H1 (cell line): ENCODE results near the gene PIGL. TPM values are rescaled to one million over a fixed set of nuclear protein-coding genes. Genes with fewer than 3 reads are reported as not detected.

Experiments
- CTCF ChIA-PET: fragments of 300-600 bp; sonication (Branson Sonifier 250); formaldehyde crosslinking; loops from one replicate; lab custom pipeline; 2021; ENCODE audit not compliant: partially characterized antibody; lab: Charles Lee
- POLR2A ChIA-PET: fragments of 300-600 bp; sonication (Branson Sonifier 250); formaldehyde crosslinking; loops from one replicate; lab custom pipeline; 2021; ENCODE audit warnings: inconsistent platforms; ENCODE audit not compliant: partially characterized antibody; lab: Charles Lee
- DNase-seq, 2 experiments: peaks; one replicate each; pipeline versions ENCODE4 v3.0.0 to v3.0.0-alpha.2; 2010 to 2022; ENCODE audit warnings: low spot score in 2 of 2, low read depth in 1 of 2, mixed read lengths in 1 of 2
- FAIRE-seq: peaks from 2 replicates; lab custom pipeline; 2011; peaks lifted over from hg19 to GRCh38; lab: Jason Lieb, UNC
- H2AFZ ChIP-seq: 2 replicates; pipeline ENCODE4 v1.8.1; 2012; ENCODE audit warnings: low read length, inconsistent platforms
- H2AK5ac ChIP-seq: 2 replicates; pipeline ENCODE4 v1.6.1; 2013; ENCODE audit warnings: low read depth, low read length
- H2BK120ac ChIP-seq: replicated peaks from 2 replicates; pipeline ENCODE3; 2013; ENCODE audit warnings: low read depth, low read length, inconsistent platforms
- H2BK12ac ChIP-seq: 2 replicates; pipeline ENCODE4 v1.6.1; 2013; ENCODE audit warnings: low read depth, low read length
- H2BK15ac ChIP-seq: 2 replicates; pipeline ENCODE4 v1.6.1; 2013; ENCODE audit warnings: low read length
- H2BK20ac ChIP-seq: 2 replicates; pipeline ENCODE4 v1.6.1; 2013; ENCODE audit warnings: low read length
- H2BK5ac ChIP-seq: 2 replicates; pipeline ENCODE4 v1.6.1; 2013; ENCODE audit warnings: low read depth, low read length
- H3K14ac ChIP-seq: 2 replicates; pipeline ENCODE4 v1.6.1; 2013; ENCODE audit warnings: inconsistent platforms; ENCODE audit not compliant: insufficient read length
- H3K18ac ChIP-seq: 2 replicates; pipeline ENCODE4 v1.6.1; 2013; ENCODE audit warnings: low read length; ENCODE audit errors: extremely low read depth
- H3K23ac ChIP-seq: 2 replicates; pipeline ENCODE4 v1.6.1; 2013; ENCODE audit warnings: inconsistent platforms; ENCODE audit not compliant: insufficient read length
- H3K23me2 ChIP-seq: 2 replicates; pipeline ENCODE4 v1.6.1; 2013; ENCODE audit warnings: low read depth, low read length
- H3K27ac ChIP-seq: 2 replicates; pipeline ENCODE4 v1.6.1; 2011; ENCODE audit warnings: low read depth, low read length, inconsistent platforms
- H3K27me3 ChIP-seq, 4 experiments: replicated peaks in 1 of 4; 1 replicate in 1 of 4; 2 replicates in 3 of 4; pipeline versions ENCODE4 v1.6.1 to v1.8.1; 2011 to 2013; ENCODE audit warnings: low read length in 3 of 4, mild to moderate bottlenecking in 3 of 4, inconsistent platforms in 2 of 4, mixed read lengths in 2 of 4, moderate library complexity in 1 of 4; ENCODE audit not compliant: control insufficient read depth in 3 of 4, insufficient read depth in 3 of 4; ENCODE audit errors: extremely low read depth in 1 of 4
- H3K36me3 ChIP-seq, 4 experiments: 2 replicates each; pipeline versions ENCODE4 v1.6.1 to v1.8.1; 2011 to 2013; ENCODE audit warnings: mild to moderate bottlenecking in 4 of 4, low read length in 3 of 4, moderate library complexity in 2 of 4, control low read depth in 1 of 4, inconsistent platforms in 1 of 4; ENCODE audit not compliant: insufficient read depth in 4 of 4, control insufficient read depth in 2 of 4
- H3K4ac ChIP-seq: replicated peaks from 2 replicates; pipeline ENCODE3; 2013; ENCODE audit warnings: low read length, low read depth, mixed read lengths, inconsistent platforms; ENCODE audit not compliant: insufficient read length
- H3K4me1 ChIP-seq, 4 experiments: replicated peaks in 1 of 4; 1 replicate in 1 of 4; 2 replicates in 3 of 4; pipeline versions ENCODE4 v1.6.1 to v1.8.1; 2011 to 2013; ENCODE audit warnings: low read length in 3 of 4, inconsistent platforms in 2 of 4, mixed read lengths in 1 of 4; ENCODE audit not compliant: insufficient read depth in 4 of 4, control insufficient read depth in 3 of 4
- H3K4me2 ChIP-seq, 2 experiments: 2 replicates each; pipeline versions ENCODE4 v1.6.1 to v1.8.1; 2011 to 2013; ENCODE audit warnings: low read depth in 2 of 2, low read length in 2 of 2, control low read depth in 1 of 2, inconsistent platforms in 1 of 2, mild to moderate bottlenecking in 1 of 2; ENCODE audit not compliant: insufficient read depth in 1 of 2
- H3K4me3 ChIP-seq, 4 experiments: fragments of 200-600, 300-600 bp in 1 of 4; sonication (generic), shearing (Covaris generic), sonication (Bioruptor Twin) in 1 of 4; 2 replicates each; pipeline versions ENCODE4 v1.5.1 to v1.8.1; 2011 to 2016; ENCODE audit warnings: low read length in 4 of 4, low read depth in 3 of 4, control low read depth in 2 of 4, inconsistent platforms in 2 of 4, mild to moderate bottlenecking in 2 of 4, mixed read lengths in 1 of 4, moderate library complexity in 1 of 4; ENCODE audit not compliant: insufficient read depth in 2 of 4; ENCODE audit errors: extremely low read depth in 1 of 4
- H3K56ac ChIP-seq: replicated peaks from 2 replicates; pipeline ENCODE3; 2013; ENCODE audit warnings: low read depth, mild to moderate bottlenecking, mixed read lengths, low read length, inconsistent platforms; ENCODE audit not compliant: insufficient read length
- H3K79me1 ChIP-seq: 2 replicates; pipeline ENCODE4 v1.6.1; 2013; ENCODE audit warnings: low read depth, low read length, control low read depth
- H3K79me2 ChIP-seq, 2 experiments: 2 replicates each; pipeline versions ENCODE4 v1.6.1 to v1.8.1; 2012 to 2013; ENCODE audit warnings: low read length in 2 of 2, mild to moderate bottlenecking in 2 of 2, inconsistent platforms in 1 of 2; ENCODE audit not compliant: insufficient read depth in 2 of 2, control insufficient read depth in 1 of 2
- H3K9ac ChIP-seq, 4 experiments: replicated peaks in 1 of 4; 1 replicate in 1 of 4; 2 replicates in 3 of 4; pipeline versions ENCODE4 v1.6.1 to v1.8.1; 2011 to 2013; ENCODE audit warnings: low read depth in 3 of 4, low read length in 3 of 4, control low read depth in 2 of 4, mild to moderate bottlenecking in 2 of 4, moderate library complexity in 2 of 4, inconsistent platforms in 1 of 4; ENCODE audit errors: extremely low read depth in 1 of 4
- H3K9me3 ChIP-seq, 2 experiments: 2 replicates each; pipeline versions ENCODE4 v1.6.1 to v1.8.1; 2012 to 2013; ENCODE audit warnings: mild to moderate bottlenecking in 2 of 2, moderate library complexity in 2 of 2, control low read depth in 1 of 2, inconsistent platforms in 1 of 2, low read depth in 1 of 2, low read length in 1 of 2, mixed read lengths in 1 of 2; ENCODE audit not compliant: insufficient read depth in 2 of 2
- H4K20me1 ChIP-seq, 2 experiments: replicated peaks in 1 of 2; 2 replicates each; pipeline versions ENCODE3 to v1.8.1; 2011 to 2013; ENCODE audit warnings: inconsistent platforms in 2 of 2, low read length in 2 of 2, mild to moderate bottlenecking in 1 of 2; ENCODE audit not compliant: insufficient read depth in 2 of 2, control insufficient read depth in 1 of 2
- H4K5ac ChIP-seq: 2 replicates; pipeline ENCODE4 v1.6.1; 2013; ENCODE audit warnings: low read length, low read depth, mixed read lengths, inconsistent platforms; ENCODE audit not compliant: insufficient read length
- H4K8ac ChIP-seq: 2 replicates; pipeline ENCODE4 v1.8.0; 2013; ENCODE audit warnings: mild to moderate bottlenecking, moderate library complexity, low read length, inconsistent platforms; ENCODE audit not compliant: insufficient read depth; ENCODE audit errors: extremely low read depth
- H4K91ac ChIP-seq: replicated peaks from 2 replicates; pipeline ENCODE3; 2013; ENCODE audit warnings: low read length, mixed read lengths, inconsistent platforms; ENCODE audit not compliant: insufficient read length
- BACH1 ChIP-seq: IDR thresholded peaks from 2 replicates; pipeline ENCODE4 v1.6.1; 2012; ENCODE audit warnings: low read length, improper control_type of control experiment
- EP300 ChIP-seq, 2 experiments: IDR thresholded peaks; 1 replicate in 1 of 2; 2 replicates in 1 of 2; pipeline ENCODE4 v1.6.1; 2011 to 2012; ENCODE audit warnings: low read depth in 2 of 2, low read length in 2 of 2, mild to moderate bottlenecking in 2 of 2, borderline replicate concordance in 1 of 2, inconsistent platforms in 1 of 2, moderate library complexity in 1 of 2
- JUND ChIP-seq: IDR thresholded peaks from 2 replicates; pipeline ENCODE4 v1.6.1; 2011; ENCODE audit warnings: mild to moderate bottlenecking, improper control_type of control experiment, low read length
- KDM4A ChIP-seq: IDR thresholded peaks from one replicate; pipeline ENCODE4 v1.7.1; 2012; ENCODE audit warnings: low read depth, mild to moderate bottlenecking, moderate library complexity, low read length, inconsistent platforms; ENCODE audit not compliant: severe bottlenecking
- MAFK ChIP-seq: IDR thresholded peaks from 2 replicates; pipeline ENCODE4 v1.6.1; 2012; ENCODE audit warnings: low read depth, mild to moderate bottlenecking, improper control_type of control experiment, low read length
- NANOG ChIP-seq: IDR thresholded peaks from 2 replicates; pipeline ENCODE4 v1.6.1; 2011; ENCODE audit warnings: low read length, low read depth, mild to moderate bottlenecking, inconsistent platforms; ENCODE audit not compliant: insufficient read depth, poor library complexity, severe bottlenecking
- RXRA ChIP-seq: IDR thresholded peaks from 2 replicates; pipeline ENCODE4 v1.6.1; 2011; ENCODE audit warnings: low read depth, mild to moderate bottlenecking, low read length, moderate library complexity; ENCODE audit not compliant: insufficient read depth
- SP2 ChIP-seq: IDR thresholded peaks from 2 replicates; pipeline ENCODE4 v1.6.1; 2012; ENCODE audit warnings: mild to moderate bottlenecking, low read length, inconsistent platforms
- SP4 ChIP-seq: IDR thresholded peaks from 2 replicates; pipeline ENCODE4 v1.6.1; 2012; ENCODE audit warnings: low read length, inconsistent platforms
- TEAD4 ChIP-seq: IDR thresholded peaks from 2 replicates; pipeline ENCODE4 v1.6.1; 2012; ENCODE audit warnings: low read depth, low read length, inconsistent platforms, mixed read lengths
- whole genome bisulfite sequencing, 2 experiments: shearing (Covaris generic) in 1 of 2; methylation state at CpG; one replicate each; pipeline versions ENCODE4 v1.1.6 to v1.1.7; 2013 to 2015; ENCODE audit warnings: low lambda C conversion rate in 2 of 2, mixed read lengths in 2 of 2, inconsistent platforms in 1 of 2, low coverage in 1 of 2, missing lambda C conversion rate in 1 of 2; ENCODE audit not compliant: insufficient replicate concordance in 2 of 2, insufficient coverage in 1 of 2, insufficient read length in 1 of 2; ENCODE audit errors: extremely low coverage in 1 of 2, missing lambda C conversion rate in 1 of 2; 5-methylcytosine and 5-hydroxymethylcytosine counted together
- polyA plus RNA-seq, 7 experiments: library from polyadenylated mRNA; depleted of rRNA in 3 of 7; stranded (reverse) in 5 of 7; unstranded in 2 of 7; fragments of >200 nt in 5 of 7; fragments of 200-250 nt in 2 of 7; gene quantifications; 1 replicate in 5 of 7; 2 replicates in 1 of 7; 4 replicates in 1 of 7; pipeline versions ENCODE4 v1.2.1 to v1.2.3, GENCODE V29; 2011 to 2013; ENCODE audit warnings: missing spikeins in 2 of 7, mixed read lengths in 2 of 7
- total RNA-seq: library from RNA; stranded (reverse); fragmentation: NEBNext Ultra II Directional; extraction: Animal tissue kit (Norgen Biotek cat#: 25700); gene quantifications from 2 replicates; pipeline ENCODE4 v1.2.1, GENCODE V29; 2021

PIGL gene
- total and polyA plus RNA-seq, 2 of the 8 experiments (the other 6 are each of a cell fraction or from before 2014, with no cell fraction given), result 28.4 to 30.8 TPM

DNA sequence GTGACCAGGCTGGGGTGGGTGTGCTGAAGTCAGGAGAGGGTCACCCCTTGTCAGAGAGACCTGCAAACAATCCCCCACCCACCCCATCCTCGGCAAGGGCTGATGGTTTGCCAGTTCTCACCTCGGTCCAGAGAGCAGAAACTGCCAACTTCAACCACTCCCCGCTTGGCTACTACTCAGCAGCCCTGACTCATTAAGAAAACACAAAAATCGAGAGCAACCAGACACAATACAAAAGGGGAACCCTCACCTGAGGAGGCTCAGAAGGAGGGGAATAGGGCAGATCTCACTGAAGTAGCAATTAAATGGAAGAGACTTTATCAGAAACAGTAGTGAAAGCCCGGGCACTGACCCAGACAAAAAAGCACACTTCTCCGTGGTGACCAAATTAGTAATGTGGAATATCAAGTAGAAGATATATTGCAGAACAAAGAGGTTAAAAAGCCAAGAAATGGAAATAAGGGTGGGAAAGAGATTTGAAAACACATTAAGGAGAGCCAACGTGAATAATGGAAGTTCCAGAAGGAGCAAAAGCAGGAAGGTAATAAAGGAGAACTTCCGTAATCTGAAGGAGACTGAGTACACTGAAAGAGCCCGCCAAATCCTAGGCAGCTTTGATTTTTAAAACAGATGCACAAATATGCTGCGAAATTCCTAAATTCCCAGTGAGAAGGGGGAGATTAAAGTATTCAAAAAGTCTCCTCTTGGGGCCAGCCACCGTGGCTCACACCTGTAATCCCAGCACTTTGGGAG lies 112.7 kb downstream of the PIGL start:
- no peak for FAIRE-seq
- no peak overlapping the region for H3K27ac ChIP-seq

More for the DNA sequence above, 112.7 kb downstream of the PIGL start:
- 91% methylated on average over 11 of the region's 11 CpGs; no CpG with 5 or more reads in 1 of the 2 experiments for WGBS, 2 experiments
- CTCF ChIA-PET, result no interaction called here
- Histone ChIP-seq H4K5ac (no peak overlapping the region), H3K4me2 (no peak overlapping the region), H3K9me3 (no peaks in the 10 kb centered on the region), H3K14ac (no peak overlapping the region), H2AK5ac (no peak overlapping the region), H3K4me3 (no peak overlapping the region), H3K27me3 (no peaks in the 10 kb centered on the region), H3K79me2 (no peaks in the 10 kb centered on the region), H3K23ac (no peak overlapping the region), H3K79me1 (no peaks in the 10 kb centered on the region), H3K56ac (no peak overlapping the region), H2BK120ac (no peak overlapping the region), H3K4ac (no peak overlapping the region), H2BK12ac (no peak overlapping the region), H3K36me3 (peaks cover 0 to 9% (median 1%) of the 10 kb centered on the region in 4 experiments; a peak in 5 of 8 replicates), H2BK5ac (no peak overlapping the region), H3K18ac (no peak overlapping the region), H4K8ac (no peak overlapping the region), H4K91ac (no peak overlapping the region), H3K9ac (no peak overlapping the region), H2BK15ac (no peak overlapping the region), H2AFZ (no peak overlapping the region), H3K23me2 (no peaks in the 10 kb centered on the region), H4K20me1 (no peaks in the 10 kb centered on the region), H2BK20ac (no peak overlapping the region), H3K4me1 (no peaks in the 10 kb centered on the region; a peak in 1 of 7 replicates)
- TF ChIP-seq BACH1, result no peak
- TF ChIP-seq JUND, result no peak
- TF ChIP-seq SP4, result no peak
- TF ChIP-seq EP300 (IDR thresholded peaks at IDR 0.05; ENCODE audit: borderline replicate concordance in 1 of 2, low read depth in 2 of 2, low read length in 2 of 2), result no peak
- no peak for TF ChIP-seq RXRA
- no peak for TF ChIP-seq TEAD4
- no peak for TF ChIP-seq SP2
- TF ChIP-seq MAFK, result no peak
- no peak for TF ChIP-seq KDM4A
- no peak for TF ChIP-seq NANOG
- POLR2A ChIA-PET, result no interaction called here
- DNase-seq, result no peak
